ENCODE results near the gene KIF1C.
"Not testable (repeated sequence)": the region's sequence is repeated elsewhere in the genome, so short reads cannot be mapped to it uniquely, and the experiment has no call there.

Gene KIF1C

GRCh38 chr17:5045496-5045895 lies 47.7 kb downstream of the KIF1C start:
- DNase-seq (ENCODE audit: low read depth in 2 of 2), result no peak

GRCh38 chr17:5047446-5047845 lies 49.7 kb downstream of the KIF1C start:
- no peak for DNase-seq (ENCODE audit: low read depth in 2 of 2)

- peak in 1 of 2 donors; percentile 28 for DNase-seq (ENCODE audit: low read depth in 2 of 2)
Measured at GRCh38 chr17:5049314-5049841, 51.6 kb downstream of the KIF1C start.

- DNase-seq (ENCODE audit: low read depth in 2 of 2), result no peak
Measured at GRCh38 chr17:5050278-5050677, 52.5 kb downstream of the KIF1C start.

- DNase-seq (ENCODE audit: low read depth in 2 of 2), result no peak
Measured at GRCh38 chr17:5055543-5055942, 57.8 kb downstream of the KIF1C start.

- DNase-seq (ENCODE audit: low read depth in 2 of 2), result no peak
Measured at GRCh38 chr17:5065227-5065744, 67.5 kb downstream of the KIF1C start.

- no peak for DNase-seq (ENCODE audit: low read depth in 2 of 2)
Measured at GRCh38 chr17:5068236-5068635, 70.5 kb downstream of the KIF1C start.

GRCh38 chr17:5069724-5070123 lies 72.0 kb downstream of the KIF1C start:
- no peak for DNase-seq (ENCODE audit: low read depth in 2 of 2)

GRCh38 chr17:5075472-5075871 lies 77.7 kb downstream of the KIF1C start:
- not testable (repeated sequence) for DNase-seq (ENCODE audit: low read depth in 2 of 2)

GRCh38 chr17:5077275-5077674 lies 79.5 kb downstream of the KIF1C start:
- DNase-seq (ENCODE audit: low read depth in 2 of 2), result not testable (repeated sequence)

- DNase-seq (ENCODE audit: low read depth in 2 of 2), result no peak
Measured at GRCh38 chr17:5077781-5078105, 80.0 kb downstream of the KIF1C start.

All from stimulated activated CD8-positive, alpha-beta memory T cell treated with anti-CD3 and anti-CD28 coated beads, Interleukin-15, amount 100 ng/mL, for 4 hours (primary cell).